Aorta (tissue), 5 donors: ENCODE results near the gene MPZL3. TPM values are rescaled to one million over a fixed set of nuclear protein-coding genes. Genes with fewer than 3 reads are reported as not detected.

Experiments used
- ATAC-seq: fragments of 200-7000 bp; cut with Tn5 transposase; one replicate; pipeline ENCODE4 v1.9.1; 2022; ENCODE audit warnings: moderate library complexity; ENCODE audit not compliant: low FRiP score
- DNase-seq, 2 donors: peaks; one replicate each; pipeline ENCODE4 v3.0.0-alpha.2; 2020
- H3K27ac ChIP-seq, 2 donors: one replicate each; pipeline ENCODE4 v1.5.1; 2013; ENCODE audit warnings: low read length in 2 of 2, mild to moderate bottlenecking in 2 of 2, moderate library complexity in 2 of 2, control low read depth in 1 of 2, inconsistent platforms in 1 of 2, low read depth in 1 of 2
- H3K27me3 ChIP-seq, 2 donors: one replicate each; pipeline ENCODE4 v1.6.1; 2013; ENCODE audit warnings: control low read depth in 1 of 2, low read length in 1 of 2, mild to moderate bottlenecking in 1 of 2, moderate library complexity in 1 of 2; ENCODE audit not compliant: insufficient read depth in 2 of 2, control insufficient read depth in 1 of 2
- H3K36me3 ChIP-seq, 2 donors: one replicate each; pipeline ENCODE4 v1.6.1; 2013; ENCODE audit warnings: control low read depth in 1 of 2, low read length in 1 of 2, mild to moderate bottlenecking in 1 of 2; ENCODE audit not compliant: insufficient read depth in 2 of 2, control insufficient read depth in 1 of 2
- H3K4me1 ChIP-seq, 2 donors: one replicate each; pipeline ENCODE4 v1.6.1; 2013; ENCODE audit warnings: low read length in 2 of 2, control low read depth in 1 of 2, mild to moderate bottlenecking in 1 of 2, moderate library complexity in 1 of 2; ENCODE audit not compliant: insufficient read depth in 2 of 2, control insufficient read depth in 1 of 2
- H3K4me3 ChIP-seq, 2 donors: one replicate each; pipeline ENCODE4 v1.5.1; 2013; ENCODE audit warnings: low read length in 2 of 2, control low read depth in 1 of 2, mild to moderate bottlenecking in 1 of 2
- H3K9me3 ChIP-seq: one replicate; pipeline ENCODE4 v1.6.1; 2013; ENCODE audit warnings: mild to moderate bottlenecking, low read length; ENCODE audit not compliant: control insufficient read depth
- WGBS, 2 donors: extraction: QIAGEN DNeasy Blood & Tissue Kit; methylation state at CpG; one replicate each; pipeline ENCODE4 v1.1.7; 2013; 5-methylcytosine and 5-hydroxymethylcytosine counted together
- intact Hi-C, 2 donors: fragments of 100-400 bp; cut with DNase I; formaldehyde crosslinking; loops; one replicate each; pipeline versions ENCODE4 v1.14.2 to v1.15.0; 2022
- polyA plus RNA-seq, 2 donors: library from polyadenylated mRNA; stranded (reverse); fragments of 200-250 nt; gene quantifications; one replicate each; pipeline ENCODE4 v1.2.3, GENCODE V29; 2013
- total RNA-seq, 2 donors: library from RNA; stranded (reverse); fragmentation: NEBNext Ultra II Directional; extraction: Animal tissue kit (Norgen Biotek cat#: 25700); gene quantifications; one replicate each; pipeline ENCODE4 v1.2.1, GENCODE V29; 2021
- donor health status: healthy with polysubstance abuse.
- donor health status: Bipolar disorder and iron deficiency.
- donor health status: DM: no; HTN: no; CAD: no.
- donor health status: DM: no; HTN: no; CAD: no.
- donor health status: DM: yes; HTN: yes; CAD: no.

The MPZL3 gene
- total and polyA plus RNA-seq, 4 donors = 0.33 to 2.7 (median 1.00) TPM

- H3K36me3 ChIP-seq = no peaks in the 10 kb centered on the region
- DNase-seq (peak in 1 of 2 donors; percentile 55), ATAC-seq (no peak)
- 37 to 42% methylated on average over 1 of the region's 1 CpG for WGBS, 2 donors
- no peaks in the 10 kb centered on the region for H3K4me1 ChIP-seq
- no peak overlapping the region for H3K4me3 ChIP-seq
- H3K9me3 ChIP-seq = no peaks in the 10 kb centered on the region
- H3K27me3 ChIP-seq = peaks cover 0 to 2% of the 10 kb centered on the region in 2 donors
- no peak overlapping the region for H3K27ac ChIP-seq
- intact Hi-C loops = no loop called here
Measured at GRCh38 chr11:118206391-118207031, 45.7 kb downstream of the MPZL3 start.

GRCh38 chr11:118205606-118206378 is 46.4 kb downstream of the MPZL3 start:
- Histone ChIP-seq H3K4me1 (no peaks in the 10 kb centered on the region), H3K27ac (no peak overlapping the region), H3K27me3 (peaks cover 0 to 2% of the 10 kb centered on the region in 2 donors), H3K36me3 (no peaks in the 10 kb centered on the region), H3K9me3 (no peaks in the 10 kb centered on the region), H3K4me3 (no peak overlapping the region)
- 87 to 89% methylated on average over 9 of the region's 9 CpGs for WGBS, 2 donors
- intact Hi-C loops = no loop called here
- no peak for ATAC-seq
- DNase-seq = no peak

DNA sequence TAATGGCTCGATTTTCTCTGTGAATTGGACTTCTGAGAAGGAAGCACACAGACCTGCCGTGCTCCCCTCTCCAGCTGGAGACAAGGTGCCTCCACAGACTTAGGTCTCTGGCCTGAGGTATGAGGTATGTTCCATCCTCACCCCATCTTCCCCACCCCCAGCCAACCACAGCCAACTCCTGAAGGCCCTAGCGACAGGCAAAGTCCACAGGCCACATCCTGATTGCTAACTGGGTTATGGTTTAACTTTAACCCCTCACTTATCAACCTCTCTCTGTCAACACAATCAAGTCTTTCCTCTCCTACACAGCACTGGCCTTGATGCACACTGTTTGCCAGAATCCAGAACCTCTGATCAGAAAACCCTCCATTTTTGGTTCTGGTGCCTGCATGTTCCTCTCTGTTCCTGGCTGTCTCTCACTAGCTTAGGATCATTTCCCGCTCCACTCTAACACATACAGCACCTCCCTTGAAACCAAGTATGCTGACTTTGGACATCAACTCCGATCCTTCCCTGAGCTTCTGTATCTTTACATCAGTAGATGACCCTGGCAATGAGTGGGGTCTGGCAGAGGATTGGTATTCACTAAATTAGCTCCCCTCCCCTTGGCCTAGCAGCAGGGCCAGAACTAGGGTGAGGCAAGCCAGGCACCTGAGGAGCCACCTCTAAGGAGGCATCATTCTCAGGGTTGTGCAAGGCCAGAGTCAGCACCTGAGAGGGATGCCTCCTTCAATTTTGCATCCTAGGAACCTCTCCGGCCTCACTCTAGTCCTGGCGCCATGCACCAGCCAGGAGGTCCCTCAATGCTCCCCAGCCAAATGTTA is 49.4 kb downstream of the MPZL3 start:
- 76 to 82% methylated on average over 7 of the region's 7 CpGs for WGBS, 2 donors
- Histone ChIP-seq H3K9me3 (no peaks in the 10 kb centered on the region), H3K36me3 (no peaks in the 10 kb centered on the region), H3K4me1 (no peaks in the 10 kb centered on the region), H3K27ac (no peak overlapping the region), H3K4me3 (no peak overlapping the region), H3K27me3 (peaks cover 0 to 2% of the 10 kb centered on the region in 2 donors)
- intact Hi-C loops = no loop called here
- ATAC-seq = no peak
- DNase-seq = no peak

DNA sequence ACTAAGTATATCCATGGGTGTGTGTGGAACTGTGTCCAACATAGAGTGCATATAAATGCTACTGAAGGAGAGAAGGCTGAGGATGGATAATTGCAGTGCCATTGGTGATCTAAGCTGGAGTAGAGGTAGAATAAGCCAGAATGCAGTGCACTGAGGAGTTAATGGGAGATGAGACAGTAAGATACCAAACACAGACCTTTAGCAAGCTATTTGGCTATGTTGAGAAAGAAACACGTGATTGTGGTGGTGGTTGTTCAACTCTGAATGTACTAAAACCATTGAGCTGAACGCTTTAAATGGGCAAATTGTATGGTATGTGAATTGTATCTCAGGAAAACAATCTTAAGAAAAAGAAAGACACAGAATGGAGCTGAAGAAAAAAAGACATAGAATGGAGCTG is 50.2 kb downstream of the MPZL3 start:
- H3K36me3 ChIP-seq = no peaks in the 10 kb centered on the region
- H3K27ac ChIP-seq = no peak overlapping the region
- 85% methylated on average over 2 of the region's 2 CpGs for WGBS, 2 donors
- intact Hi-C loops = no loop called here
- no peak for DNase-seq
- H3K4me3 ChIP-seq = no peak overlapping the region
- H3K9me3 ChIP-seq = no peaks in the 10 kb centered on the region
- ATAC-seq = no peak
- H3K27me3 ChIP-seq = peaks cover 0 to 2% of the 10 kb centered on the region in 2 donors
- no peaks in the 10 kb centered on the region for H3K4me1 ChIP-seq

GRCh38 chr11:118200901-118201680 is 51.1 kb downstream of the MPZL3 start:
- ATAC-seq = no peak
- Histone ChIP-seq H3K4me3 (no peak overlapping the region), H3K27ac (no peak overlapping the region), H3K36me3 (no peaks in the 10 kb centered on the region), H3K27me3 (peaks cover 0 to 2% of the 10 kb centered on the region in 2 donors), H3K4me1 (no peaks in the 10 kb centered on the region), H3K9me3 (no peaks in the 10 kb centered on the region)
- 87 to 90% methylated on average over 9 of the region's 9 CpGs for whole genome bisulfite sequencing, 2 donors
- intact Hi-C loops = no loop called here
- DNase-seq = no peak

GRCh38 chr11:118200497-118200896 is 51.7 kb downstream of the MPZL3 start:
- ATAC-seq (no peak), DNase-seq (no peak)
- Histone ChIP-seq H3K9me3 (no peaks in the 10 kb centered on the region), H3K4me3 (no peak overlapping the region), H3K4me1 (no peaks in the 10 kb centered on the region), H3K36me3 (no peaks in the 10 kb centered on the region), H3K27me3 (peaks cover 0 to 2% of the 10 kb centered on the region in 2 donors), H3K27ac (no peak overlapping the region)
- intact Hi-C loops = no loop called here
- 89 to 93% methylated on average over 5 of the region's 5 CpGs for WGBS, 2 donors

DNA sequence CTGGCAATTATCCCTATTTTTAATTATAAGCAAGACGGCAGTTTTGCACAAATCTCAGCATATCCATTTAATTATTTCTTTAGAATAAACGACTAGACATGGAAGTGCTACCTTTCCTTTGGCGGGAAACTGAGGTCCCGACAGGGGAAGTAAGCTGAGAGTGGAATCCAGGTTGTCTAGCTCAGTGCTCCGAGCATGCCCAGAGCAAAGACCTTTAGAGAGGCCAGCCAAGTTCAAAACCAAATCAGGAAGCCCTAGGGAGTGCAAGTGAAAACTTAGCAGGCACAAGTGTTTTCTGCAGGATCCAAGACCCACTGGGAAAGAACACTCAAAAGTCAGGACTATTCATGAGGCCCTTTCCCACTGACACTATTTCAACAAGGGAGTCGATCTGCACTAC is 53.0 kb downstream of the MPZL3 start:
- H3K27ac ChIP-seq = no peak overlapping the region
- ATAC-seq (no peak), DNase-seq (no peak)
- H3K27me3 ChIP-seq = no peaks in the 10 kb centered on the region
- no peak overlapping the region for H3K4me3 ChIP-seq
- WGBS, 2 donors = 63 to 64% methylated on average over 6 of the region's 6 CpGs
- no peaks in the 10 kb centered on the region for H3K36me3 ChIP-seq
- H3K9me3 ChIP-seq = no peaks in the 10 kb centered on the region
- H3K4me1 ChIP-seq = peaks cover 3 to 4% of the 10 kb centered on the region in 2 donors
- intact Hi-C loops = loop anchor here in 1 of 2 donors (10.0 kb wide), 1 partner anchor 156 kb away; the partner anchor contains the start of gene UBE4A

GRCh38 chr11:118198370-118198769 is 53.8 kb downstream of the MPZL3 start:
- H3K27me3 ChIP-seq = no peaks in the 10 kb centered on the region
- 4 to 6% methylated on average over 9 of the region's 9 CpGs for WGBS, 2 donors
- no peaks in the 10 kb centered on the region for H3K9me3 ChIP-seq
- peak; percentile 84 to 92 for DNase-seq
- H3K4me1 ChIP-seq = peaks cover 3 to 4% of the 10 kb centered on the region in 2 donors
- H3K4me3 ChIP-seq = no peak overlapping the region
- no peak overlapping the region for H3K27ac ChIP-seq
- intact Hi-C loops = loop anchor here in 1 of 2 donors (10.0 kb wide), 1 partner anchor 156 kb away; the partner anchor contains the start of gene UBE4A
- peak; percentile 69 for ATAC-seq
- no peaks in the 10 kb centered on the region for H3K36me3 ChIP-seq
